ENCODE data around the gene BBOX1.

DNA sequence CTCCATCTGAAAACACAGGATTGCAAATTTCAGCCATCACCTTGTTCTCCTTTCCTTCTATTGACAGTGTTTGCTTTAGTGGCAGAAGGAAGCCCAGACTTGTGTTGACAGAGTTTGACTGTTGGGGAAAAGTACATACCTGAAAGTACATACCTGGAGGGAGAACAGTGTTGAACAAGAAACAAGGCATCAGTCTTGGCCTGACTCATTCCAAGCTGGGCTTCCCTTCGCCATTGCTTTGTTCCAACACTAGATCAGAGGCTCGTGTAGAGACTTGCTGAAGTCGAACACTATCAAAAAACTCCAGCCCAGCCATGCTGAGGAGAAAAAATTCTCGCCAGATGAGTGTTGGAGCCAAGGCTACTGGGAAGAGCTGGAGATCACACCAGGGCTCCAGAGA lies 133.4 kb downstream of the BBOX1 start:
- TF ChIP-seq CTCF (IDR thresholded peaks at IDR 0.05) (no peak), POLR2AphosphoS5 (IDR thresholded peaks at IDR 0.05; ENCODE audit: low read depth, low read length) (no peak), REST (IDR thresholded peaks at IDR 0.05; ENCODE audit: insufficient read depth in 1 of 2, low read depth in 2 of 2, low read length in 1 of 2) (no peak)
